ENCODE results near the gene ACBD4.

DNA sequence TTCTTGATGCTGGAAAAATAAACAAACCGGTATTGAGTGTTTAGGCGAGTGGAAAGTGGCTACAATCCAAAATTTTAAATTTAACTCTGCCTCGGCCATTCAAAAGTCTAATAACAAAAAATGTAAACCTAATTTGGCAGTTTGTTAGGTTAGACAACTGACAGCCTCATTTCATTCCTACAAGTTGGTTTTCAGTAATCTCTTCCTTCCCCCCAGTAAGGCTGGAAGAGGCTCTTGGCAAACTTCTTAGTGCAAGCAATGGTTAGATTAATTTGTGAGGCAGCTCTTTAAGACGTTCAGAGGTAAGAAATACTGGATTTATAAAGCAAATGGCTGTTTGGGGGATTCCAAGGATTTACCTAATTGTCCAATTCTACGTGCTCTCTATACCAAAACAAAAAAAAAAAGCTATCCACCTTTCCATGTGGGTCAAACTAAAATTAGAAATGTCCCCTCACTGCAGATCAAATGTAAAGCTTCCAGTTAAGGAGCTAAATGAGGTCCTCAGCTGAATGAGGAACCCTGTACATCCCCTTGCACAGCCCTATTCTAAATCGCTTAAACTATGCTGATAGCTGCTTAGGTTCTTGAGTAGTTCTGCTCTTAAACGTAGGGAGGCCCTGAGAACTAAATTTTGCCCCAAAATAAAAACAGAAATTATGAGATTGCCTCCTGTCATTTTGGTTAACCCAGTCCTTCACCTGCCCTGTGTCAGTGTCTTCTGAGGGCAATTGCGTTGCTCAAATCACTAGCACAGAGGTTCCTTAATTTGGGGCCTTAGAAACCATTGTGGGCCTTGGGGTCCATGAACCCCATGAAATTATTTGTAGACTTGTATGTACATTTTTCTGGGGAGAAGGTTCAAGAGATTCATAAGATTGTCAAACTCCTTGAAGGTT lies 15.7 kb downstream of the ACBD4 start:
- TF ChIP-seq, protein P1, sequence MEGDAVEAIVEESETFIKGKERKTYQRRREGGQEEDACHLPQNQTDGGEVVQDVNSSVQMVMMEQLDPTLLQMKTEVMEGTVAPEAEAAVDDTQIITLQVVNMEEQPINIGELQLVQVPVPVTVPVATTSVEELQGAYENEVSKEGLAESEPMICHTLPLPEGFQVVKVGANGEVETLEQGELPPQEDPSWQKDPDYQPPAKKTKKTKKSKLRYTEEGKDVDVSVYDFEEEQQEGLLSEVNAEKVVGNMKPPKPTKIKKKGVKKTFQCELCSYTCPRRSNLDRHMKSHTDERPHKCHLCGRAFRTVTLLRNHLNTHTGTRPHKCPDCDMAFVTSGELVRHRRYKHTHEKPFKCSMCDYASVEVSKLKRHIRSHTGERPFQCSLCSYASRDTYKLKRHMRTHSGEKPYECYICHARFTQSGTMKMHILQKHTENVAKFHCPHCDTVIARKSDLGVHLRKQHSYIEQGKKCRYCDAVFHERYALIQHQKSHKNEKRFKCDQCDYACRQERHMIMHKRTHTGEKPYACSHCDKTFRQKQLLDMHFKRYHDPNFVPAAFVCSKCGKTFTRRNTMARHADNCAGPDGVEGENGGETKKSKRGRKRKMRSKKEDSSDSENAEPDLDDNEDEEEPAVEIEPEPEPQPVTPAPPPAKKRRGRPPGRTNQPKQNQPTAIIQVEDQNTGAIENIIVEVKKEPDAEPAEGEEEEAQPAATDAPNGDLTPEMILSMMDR (IDR thresholded peaks at IDR 0.05; ENCODE audit: extremely low read depth in 1 of 2, insufficient read depth in 1 of 2, low read depth in 1 of 2, low read length in 2 of 2) = no peak
- TF ChIP-seq EZH2 (IDR thresholded peaks at IDR 0.05; ENCODE audit: borderline replicate concordance, low read depth, low read length, severe bottlenecking) (no peak), POLR2A (IDR thresholded peaks at IDR 0.05; ENCODE audit: low read depth, low read length) (no peak), JUN (IDR thresholded peaks at IDR 0.05; ENCODE audit: borderline replicate concordance, insufficient read depth, insufficient read length, low read depth) (no peak), MYC (IDR thresholded peaks at IDR 0.05; ENCODE audit: low read depth, low read length) (no peak)
- TF ChIP-seq, protein P2, sequence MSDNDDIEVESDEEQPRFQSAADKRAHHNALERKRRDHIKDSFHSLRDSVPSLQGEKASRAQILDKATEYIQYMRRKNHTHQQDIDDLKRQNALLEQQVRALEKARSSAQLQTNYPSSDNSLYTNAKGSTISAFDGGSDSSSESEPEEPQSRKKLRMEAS (IDR thresholded peaks at IDR 0.05; ENCODE audit: insufficient read depth, insufficient read length) = no peak
